Measurements from ENCODE around the gene SEMA3D.

The SEMA3D gene

DNA sequence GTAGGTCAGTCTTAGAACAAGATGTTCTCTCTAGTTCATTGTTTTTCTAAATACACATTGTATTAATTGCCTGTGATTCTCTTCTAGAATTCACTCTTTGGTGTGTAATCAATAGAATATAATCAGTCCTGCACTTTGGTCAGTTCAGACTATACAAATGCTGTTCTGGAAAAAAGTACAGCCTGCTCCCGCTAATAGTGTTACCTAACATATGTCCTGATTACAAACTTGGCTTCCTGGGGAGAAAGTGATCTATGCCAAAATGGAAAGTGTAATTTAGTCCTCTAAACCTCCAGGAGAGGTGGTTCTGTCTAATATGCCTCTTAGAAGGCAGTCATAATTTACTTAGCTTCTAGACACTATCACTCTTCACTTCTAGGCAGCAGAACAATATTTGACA is 215.5 kb downstream of the SEMA3D start:
- DNase-seq: no peak

DNA sequence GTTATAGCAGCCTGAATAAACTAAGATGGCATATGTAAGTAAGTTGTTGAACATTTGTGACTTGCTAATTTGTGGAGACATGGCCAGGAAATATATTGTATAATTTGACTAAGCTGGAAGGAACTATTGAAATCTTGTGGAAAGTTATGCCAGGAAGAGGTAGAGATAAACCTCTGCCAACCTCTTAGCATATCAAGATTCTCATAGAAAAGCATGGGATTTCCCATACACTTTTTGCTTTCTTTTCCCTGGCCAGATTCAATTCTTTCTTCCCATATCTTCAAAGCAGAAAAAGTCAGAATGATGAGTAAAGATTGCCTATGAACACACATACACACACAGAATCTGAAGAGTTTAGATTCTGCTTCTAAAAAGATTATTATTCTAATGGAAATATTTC is 216.2 kb downstream of the SEMA3D start:
- no peak for DNase-seq

DNA sequence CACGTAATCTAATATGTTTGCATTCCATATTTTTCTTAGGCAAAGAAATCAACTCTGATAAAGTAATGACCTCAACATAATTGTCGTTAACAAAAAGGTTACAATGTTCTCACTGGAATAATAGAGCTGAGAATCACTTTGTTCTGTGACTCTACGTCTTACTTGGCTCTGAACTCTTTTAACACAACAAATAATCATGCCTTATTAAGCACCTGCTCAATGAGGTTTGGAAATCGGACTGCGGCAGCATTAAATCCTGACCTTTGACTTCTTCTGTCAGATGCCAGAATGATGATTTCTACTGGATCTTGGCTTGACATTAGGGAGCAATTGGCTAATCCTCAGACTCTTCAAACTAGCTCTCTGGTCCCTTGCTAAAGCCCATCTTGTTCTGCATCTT is 233.6 kb downstream of the SEMA3D start:
- DNase-seq: no peak

DNA sequence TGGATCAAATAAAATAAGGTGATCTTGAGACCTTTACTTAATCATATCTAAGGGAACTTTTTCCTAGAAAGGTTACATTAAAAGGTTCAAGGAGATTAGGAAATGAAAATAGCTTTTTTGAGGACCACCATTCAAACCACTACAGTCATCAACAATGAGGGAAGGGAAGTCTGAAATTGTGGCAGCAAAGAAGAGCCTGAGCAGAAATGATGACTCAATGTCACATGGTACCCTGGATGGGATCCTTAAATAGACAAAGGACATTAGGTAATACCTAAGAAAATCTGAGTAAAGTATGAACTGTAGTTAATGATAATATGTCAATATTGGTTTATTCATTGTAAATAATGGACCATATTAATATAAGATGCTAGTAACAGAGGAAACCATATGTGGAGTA is 236.0 kb downstream of the SEMA3D start:
- no peak for DNase-seq

DNA sequence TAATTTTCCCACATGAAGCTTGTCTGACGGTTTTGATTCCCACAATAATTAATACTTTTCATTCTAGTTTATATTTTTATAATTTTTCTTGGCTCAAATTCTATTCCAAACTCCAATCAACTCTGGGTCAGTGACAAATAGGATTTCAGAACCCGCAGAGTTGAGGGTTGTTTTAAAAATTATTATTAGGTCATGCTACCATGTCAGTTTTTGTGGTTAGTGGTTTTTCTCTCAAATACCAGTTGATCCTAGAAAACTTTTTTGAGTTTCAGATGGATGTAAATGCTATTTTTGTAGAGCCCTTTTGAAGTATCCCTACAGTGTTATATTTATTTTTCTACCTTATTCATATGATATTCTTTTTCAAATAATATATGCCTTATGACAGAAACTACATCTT is 237.4 kb downstream of the SEMA3D start:
- no peak for DNase-seq

DNA sequence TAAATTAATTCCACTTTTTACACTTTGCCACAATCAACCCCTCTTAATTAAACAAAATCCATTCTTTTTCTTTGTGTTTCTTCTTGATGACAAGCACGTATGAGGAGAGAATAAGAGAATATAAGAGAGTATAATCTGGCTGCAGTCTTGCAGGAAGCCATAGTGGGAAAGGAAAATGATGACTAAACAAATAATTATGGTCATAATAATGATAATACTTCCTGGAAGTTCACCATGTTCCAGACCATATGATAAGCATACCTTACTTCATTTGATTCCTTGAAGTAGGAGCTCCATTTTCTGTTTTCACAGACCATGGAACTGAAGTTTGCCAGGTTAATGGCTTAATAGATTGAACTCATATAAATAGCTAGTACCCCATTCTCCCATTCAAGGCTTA is 237.8 kb downstream of the SEMA3D start:
- DNase-seq: no peak

DNA sequence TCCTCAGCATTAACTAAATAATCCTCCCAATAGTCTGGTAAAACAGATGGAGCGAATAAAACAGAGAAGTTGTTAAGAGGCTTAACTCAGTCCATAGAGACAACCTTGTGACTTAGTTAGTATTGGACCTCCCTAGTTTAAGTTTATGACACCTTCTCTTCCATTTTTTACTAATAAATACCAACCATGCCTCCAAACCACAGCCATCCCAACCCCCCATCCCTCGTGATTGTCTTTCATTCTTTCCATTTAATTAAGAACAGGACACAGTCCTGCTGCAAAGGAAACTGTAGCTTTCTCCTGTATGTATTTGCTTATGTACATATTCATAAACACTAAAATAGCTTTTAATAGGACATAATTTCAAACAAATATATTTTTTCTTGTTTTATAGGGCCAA is 238.2 kb downstream of the SEMA3D start:
- no peak for DNase-seq

DNA sequence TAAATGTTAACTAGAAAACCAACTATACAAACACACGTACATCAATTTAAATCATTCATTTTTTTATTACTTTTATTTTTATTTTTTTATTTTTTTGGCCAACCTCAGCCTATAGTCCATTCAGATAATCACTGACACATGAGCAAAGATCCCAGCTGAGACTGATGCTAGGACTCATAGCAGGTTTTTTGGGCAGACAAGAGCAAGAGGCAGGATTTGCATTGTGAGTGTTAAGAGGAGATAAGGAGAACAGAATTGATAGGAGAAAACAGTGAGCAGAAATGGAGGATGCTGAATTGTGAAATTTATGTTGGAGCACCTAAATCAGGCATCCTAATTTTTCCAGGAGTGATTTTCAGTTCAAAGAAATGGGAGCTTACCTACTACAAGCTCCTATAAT is 240.3 kb downstream of the SEMA3D start:
- no peak for DNase-seq

All from NCI-H1436 (cell line).